Activated CD4-positive, alpha-beta T cell treated with anti-CD3 and anti-CD28 coated beads for 1 hour (primary cell): ENCODE measurements around the gene MTERF4.

ENCODE experiments used
- DNase-seq: peaks from one replicate; pipeline ENCODE4 v3.0.0-alpha.2; 2020

The MTERF4 gene

GRCh38 chr2:241048149-241048948, 53.7 kb downstream of the MTERF4 start:
- no peak for DNase-seq

GRCh38 chr2:241047253-241048010, 54.7 kb downstream of the MTERF4 start:
- DNase-seq = no peak
